HG03439 (cell line): ENCODE results near the gene ZNF284.
"Not testable (repeated sequence)": the region's sequence is repeated elsewhere in the genome, so short reads cannot be mapped to it uniquely, and the experiment has no call there.

Experiments
- ATAC-seq: cut with Tn5 transposase; IDR thresholded peaks from one replicate; pipeline ENCODE4 v1.9.1; 2021; ENCODE audit warnings: mild to moderate bottlenecking, moderate library complexity; ENCODE audit not compliant: unreplicated experiment

ZNF284 gene

GRCh38 chr19:44109458-44109857 is 37.5 kb downstream of the ZNF284 start:
- ATAC-seq: no peak

GRCh38 chr19:44111910-44112463 is 40.0 kb downstream of the ZNF284 start:
- no peak for ATAC-seq

GRCh38 chr19:44112802-44113137 is 40.8 kb downstream of the ZNF284 start:
- ATAC-seq: peak; percentile 6

GRCh38 chr19:44113138-44113783 is 41.3 kb downstream of the ZNF284 start, which contains the start of gene ZNF225:
Gene ZNF225 (plus strand): TSS chr19:44113399. CDS start chr19:44115828, 2,429 bp downstream.
- ATAC-seq: peak; percentile 91

GRCh38 chr19:44113784-44114390 is 41.9 kb downstream of the ZNF284 start:
- ATAC-seq: no peak

- not testable (repeated sequence) for ATAC-seq
Measured at GRCh38 chr19:44121162-44121561, 49.2 kb downstream of the ZNF284 start.

GRCh38 chr19:44131955-44132354 is 60.0 kb downstream of the ZNF284 start:
- no peak for ATAC-seq
